HepG2 (cell line): ENCODE measurements around the gene VWA3A. TPM values are rescaled to one million over a fixed set of nuclear protein-coding genes. Genes with fewer than 3 reads are reported as not detected.

ENCODE experiments used
- BRCA1 ChIP-seq: sonication (generic); formaldehyde crosslinking; IDR thresholded peaks from 2 replicates; pipeline ENCODE4 v1.4.0; 2020; ENCODE audit warnings: missing genetic modification reagents
- FOXC1 ChIP-seq: sonication (generic); formaldehyde crosslinking; IDR thresholded peaks from 2 replicates; pipeline ENCODE4 v1.8.0; 2022; ENCODE audit warnings: mild to moderate bottlenecking, missing genetic modification reagents, borderline replicate concordance
- HDAC1 ChIP-seq: sonication (generic); formaldehyde crosslinking; IDR thresholded peaks from 2 replicates; pipeline ENCODE4 v1.5.1; 2020; ENCODE audit warnings: mild to moderate bottlenecking, missing genetic modification reagents
- HNRNPL ChIP-seq: fragments of 200-400 bp; formaldehyde crosslinking; IDR thresholded peaks from 2 replicates; pipeline ENCODE4 v1.6.1; 2017; ENCODE audit warnings: mild to moderate bottlenecking, low read depth, low read length
- HOXA3 ChIP-seq: sonication (generic); formaldehyde crosslinking; IDR thresholded peaks from 2 replicates; pipeline ENCODE4 v1.5.0; 2020; ENCODE audit warnings: missing genetic modification reagents
- HOXA5 ChIP-seq: sonication (generic); formaldehyde crosslinking; IDR thresholded peaks from 2 replicates; pipeline ENCODE4 v1.4.0; 2020; ENCODE audit warnings: missing genetic modification reagents
- IKZF4 ChIP-seq: sonication (generic); formaldehyde crosslinking; IDR thresholded peaks from 2 replicates; pipeline ENCODE4 v1.5.1; 2020; ENCODE audit warnings: borderline replicate concordance, mild to moderate bottlenecking, low read depth, missing genetic modification reagents; ENCODE audit errors: not compliant biosample characterization
- KDM1A ChIP-seq: IDR thresholded peaks from 2 replicates; pipeline ENCODE4 v1.6.1; 2016; ENCODE audit warnings: missing compliant biosample characterization
- MAF1 ChIP-seq: sonication (generic); formaldehyde crosslinking; IDR thresholded peaks from 2 replicates; pipeline ENCODE4 v1.5.0; 2020; ENCODE audit warnings: missing genetic modification reagents, borderline replicate concordance
- NFIB ChIP-seq: sonication (generic); formaldehyde crosslinking; IDR thresholded peaks from 2 replicates; pipeline ENCODE4 v1.9.0; 2021; ENCODE audit warnings: missing genetic modification reagents, mild to moderate bottlenecking, borderline replicate concordance
- PHF5A ChIP-seq: IDR thresholded peaks from one replicate; pipeline ENCODE4 v1.6.1; 2018; ENCODE audit warnings: low read depth, missing genetic modification reagents; ENCODE audit not compliant: unreplicated experiment
- SCMH1 ChIP-seq: sonication (generic); formaldehyde crosslinking; IDR thresholded peaks from 2 replicates; pipeline ENCODE4 v1.9.0; 2021; ENCODE audit warnings: missing genetic modification reagents, mild to moderate bottlenecking, borderline replicate concordance
- SMAD1 ChIP-seq: sonication (generic); formaldehyde crosslinking; IDR thresholded peaks from 2 replicates; pipeline ENCODE4 v1.4.0; 2020; ENCODE audit warnings: missing genetic modification reagents, low read depth, mild to moderate bottlenecking, borderline replicate concordance
- SUZ12 ChIP-seq: fragments of 150-350 bp; IDR thresholded peaks from 2 replicates; pipeline ENCODE4 v1.6.1; 2014; ENCODE audit warnings: low read depth, low read length
- TBL1XR1 ChIP-seq: fragments of 150-350 bp; IDR thresholded peaks from 2 replicates; pipeline ENCODE4 v1.6.1; 2014; ENCODE audit warnings: borderline replicate concordance, low read length; ENCODE audit not compliant: partially characterized antibody
- TOPORS ChIP-seq: sonication (generic); formaldehyde crosslinking; IDR thresholded peaks from 2 replicates; pipeline ENCODE4 v1.8.0; 2023; ENCODE audit warnings: mild to moderate bottlenecking, missing genetic modification reagents
- TSC22D2 ChIP-seq: sonication (generic); formaldehyde crosslinking; IDR thresholded peaks from 2 replicates; pipeline ENCODE4 v1.5.1; 2020; ENCODE audit warnings: missing genetic modification reagents, mild to moderate bottlenecking, borderline replicate concordance
- ZFP36L1 ChIP-seq: sonication (generic); formaldehyde crosslinking; IDR thresholded peaks from 2 replicates; pipeline ENCODE4 v1.8.0; 2022; ENCODE audit warnings: mild to moderate bottlenecking, missing genetic modification reagents, moderate library complexity
- ZNF205 ChIP-seq: IDR thresholded peaks from 2 replicates; pipeline ENCODE4 v1.6.1; 2018; ENCODE audit warnings: missing biosample characterization, missing genetic modification reagents
- ZNF350 ChIP-seq: sonication (generic); formaldehyde crosslinking; IDR thresholded peaks from 2 replicates; pipeline ENCODE4 v1.4.0; 2020; ENCODE audit warnings: mild to moderate bottlenecking, low read depth, missing genetic modification reagents, borderline replicate concordance
- ZNF7 ChIP-seq: IDR thresholded peaks from 2 replicates; pipeline ENCODE4 v1.6.1; 2016; ENCODE audit warnings: missing biosample characterization, missing genetic modification reagents
- ZNF839 ChIP-seq: sonication (generic); formaldehyde crosslinking; IDR thresholded peaks from 2 replicates; pipeline ENCODE4 v1.4.0; 2020; ENCODE audit warnings: missing genetic modification reagents, mild to moderate bottlenecking, borderline replicate concordance
- ZNF878 ChIP-seq: sonication (generic); formaldehyde crosslinking; IDR thresholded peaks from 2 replicates; pipeline ENCODE4 v1.8.1; 2023; ENCODE audit warnings: mild to moderate bottlenecking, missing genetic modification reagents, moderate library complexity
- polyA plus RNA-seq, 8 experiments: library from polyadenylated mRNA; depleted of rRNA in 3 of 8; stranded (reverse) in 7 of 8; unstranded in 1 of 8; fragments of >200 nt; fragmentation: Illumina TruSeq in 4 of 8; extraction: Trizol in 4 of 8; gene quantifications; 2 replicates each; pipeline versions ENCODE4 v1.2.1 to v1.2.3, GENCODE V29; 2011 to 2016; ENCODE audit warnings: low read depth in 4 of 8, missing spikeins in 1 of 8, mixed read lengths in 1 of 8; ENCODE audit not compliant: insufficient read depth in 1 of 8
- total RNA-seq, 5 experiments: library from RNA; depleted of rRNA; stranded (reverse); fragments of >200 nt; fragmentation: Illumina TruSeq; extraction: Trizol; gene quantifications; 2 replicates each; pipeline ENCODE4 v1.2.3, GENCODE V29; 2016; ENCODE audit warnings: low read depth in 1 of 5
- TF ChIP-seq, protein P1 (sequence below): sonication (generic); formaldehyde crosslinking; IDR thresholded peaks from 2 replicates; pipeline ENCODE4 v1.5.0; 2020; ENCODE audit warnings: mild to moderate bottlenecking, missing genetic modification reagents
- TF ChIP-seq, protein P2 (sequence below): sonication (generic); formaldehyde crosslinking; IDR thresholded peaks from 2 replicates; pipeline ENCODE4 v1.5.0; 2020; ENCODE audit warnings: missing genetic modification reagents
- TF ChIP-seq, protein P3 (sequence below): sonication (generic); formaldehyde crosslinking; IDR thresholded peaks from 2 replicates; pipeline ENCODE4 v1.4.0; 2020; ENCODE audit warnings: mild to moderate bottlenecking, missing genetic modification reagents
- TF ChIP-seq, protein P4 (sequence below): sonication (generic); formaldehyde crosslinking; conservative IDR thresholded peaks from 2 replicates; pipeline ENCODE4 v1.8.0; 2022; ENCODE audit warnings: low read depth, missing genetic modification reagents

VWA3A gene
- total and polyA plus RNA-seq, 2 of the 13 experiments (the other 11 are each of a cell fraction or from before 2014, with no cell fraction given): 0.03 to 0.07 TPM

DNA sequence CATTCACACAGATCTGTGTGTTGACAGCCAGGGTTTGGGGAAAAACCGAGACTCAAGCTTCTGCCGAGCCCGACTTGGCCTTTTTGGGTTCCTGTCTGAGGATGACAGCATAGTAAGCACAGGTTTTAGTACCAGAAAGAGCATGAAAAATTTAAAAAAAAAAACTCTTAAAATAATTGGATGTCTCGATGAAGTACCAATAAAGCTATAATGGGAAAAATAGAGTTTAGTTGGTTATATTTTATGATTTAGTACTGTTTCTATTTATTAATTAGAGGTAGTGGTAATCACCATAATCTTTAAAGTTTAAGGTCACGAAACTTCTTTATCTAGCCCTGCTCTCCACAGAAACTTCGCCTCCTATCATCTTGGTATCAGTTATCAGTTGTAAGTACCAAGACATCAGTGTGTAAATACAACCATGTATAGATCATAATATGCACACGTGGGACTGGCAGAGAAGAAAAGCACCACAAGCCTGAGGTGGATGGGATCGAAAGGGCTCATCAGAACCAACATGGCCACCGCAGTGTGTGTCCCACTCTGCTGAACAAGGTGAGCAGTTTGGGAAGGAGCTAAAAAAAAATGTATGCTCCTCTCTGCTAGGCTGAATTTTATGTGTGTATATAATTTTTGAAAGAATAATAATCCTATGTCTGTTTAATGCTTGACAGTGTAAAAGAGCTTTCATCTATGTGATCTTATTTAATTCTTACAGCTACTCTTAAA is 99.4 kb downstream of the VWA3A start (continued):
- TF ChIP-seq, protein P1, sequence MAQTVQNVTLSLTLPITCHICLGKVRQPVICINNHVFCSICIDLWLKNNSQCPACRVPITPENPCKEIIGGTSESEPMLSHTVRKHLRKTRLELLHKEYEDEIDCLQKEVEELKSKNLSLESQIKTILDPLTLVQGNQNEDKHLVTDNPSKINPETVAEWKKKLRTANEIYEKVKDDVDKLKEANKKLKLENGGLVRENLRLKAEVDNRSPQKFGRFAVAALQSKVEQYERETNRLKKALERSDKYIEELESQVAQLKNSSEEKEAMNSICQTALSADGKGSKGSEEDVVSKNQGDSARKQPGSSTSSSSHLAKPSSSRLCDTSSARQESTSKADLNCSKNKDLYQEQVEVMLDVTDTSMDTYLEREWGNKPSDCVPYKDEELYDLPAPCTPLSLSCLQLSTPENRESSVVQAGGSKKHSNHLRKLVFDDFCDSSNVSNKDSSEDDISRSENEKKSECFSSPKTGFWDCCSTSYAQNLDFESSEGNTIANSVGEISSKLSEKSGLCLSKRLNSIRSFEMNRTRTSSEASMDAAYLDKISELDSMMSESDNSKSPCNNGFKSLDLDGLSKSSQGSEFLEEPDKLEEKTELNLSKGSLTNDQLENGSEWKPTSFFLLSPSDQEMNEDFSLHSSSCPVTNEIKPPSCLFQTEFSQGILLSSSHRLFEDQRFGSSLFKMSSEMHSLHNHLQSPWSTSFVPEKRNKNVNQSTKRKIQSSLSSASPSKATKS: 0 out of 2 replicates have a peak, but pooled peaks have one; percentile 51
- TF ChIP-seq IKZF4 (CRISPR knock-in tag) (no peak), KDM1A (CRISPR knock-in tag) (no peak), TSC22D2 (CRISPR knock-in tag) (no peak), ZNF7 (CRISPR knock-in tag) (no peak), HNRNPL (no peak), SMAD1 (CRISPR knock-in tag) (no peak), BRCA1 (CRISPR knock-in tag) (0 out of 2 replicates have a peak, but pooled peaks have one; percentile 31), SCMH1 (no peak), ZNF839 (CRISPR knock-in tag) (no peak), ZNF350 (CRISPR knock-in tag) (no peak; the same call in 1 of the 2 replicates), SUZ12 (no peak), ZFP36L1 (CRISPR knock-in tag) (0 out of 2 replicates have a peak, but pooled peaks have one; percentile 22), FOXC1 (CRISPR knock-in tag) (no peak), HDAC1 (CRISPR knock-in tag) (no peak), MAF1 (CRISPR knock-in tag) (no peak), ZNF205 (no peak), HOXA3 (CRISPR knock-in tag) (no peak; the same call in 1 of the 2 replicates), NFIB (CRISPR knock-in tag) (no peak), TOPORS (CRISPR knock-in tag) (0 out of 2 replicates have a peak, but pooled peaks have one; percentile 27), ZNF878 (CRISPR knock-in tag) (no peak), PHF5A (peak; percentile 25), HOXA5 (CRISPR knock-in tag) (no peak; the same call in 1 of the 2 replicates), TBL1XR1 (no peak)
- TF ChIP-seq, protein P2, sequence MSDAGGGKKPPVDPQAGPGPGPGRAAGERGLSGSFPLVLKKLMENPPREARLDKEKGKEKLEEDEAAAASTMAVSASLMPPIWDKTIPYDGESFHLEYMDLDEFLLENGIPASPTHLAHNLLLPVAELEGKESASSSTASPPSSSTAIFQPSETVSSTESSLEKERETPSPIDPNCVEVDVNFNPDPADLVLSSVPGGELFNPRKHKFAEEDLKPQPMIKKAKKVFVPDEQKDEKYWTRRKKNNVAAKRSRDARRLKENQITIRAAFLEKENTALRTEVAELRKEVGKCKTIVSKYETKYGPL (CRISPR knock-in tag): no peak
- TF ChIP-seq, protein P3, sequence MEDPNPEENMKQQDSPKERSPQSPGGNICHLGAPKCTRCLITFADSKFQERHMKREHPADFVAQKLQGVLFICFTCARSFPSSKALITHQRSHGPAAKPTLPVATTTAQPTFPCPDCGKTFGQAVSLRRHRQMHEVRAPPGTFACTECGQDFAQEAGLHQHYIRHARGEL (CRISPR knock-in tag): no peak
- TF ChIP-seq, protein P4, sequence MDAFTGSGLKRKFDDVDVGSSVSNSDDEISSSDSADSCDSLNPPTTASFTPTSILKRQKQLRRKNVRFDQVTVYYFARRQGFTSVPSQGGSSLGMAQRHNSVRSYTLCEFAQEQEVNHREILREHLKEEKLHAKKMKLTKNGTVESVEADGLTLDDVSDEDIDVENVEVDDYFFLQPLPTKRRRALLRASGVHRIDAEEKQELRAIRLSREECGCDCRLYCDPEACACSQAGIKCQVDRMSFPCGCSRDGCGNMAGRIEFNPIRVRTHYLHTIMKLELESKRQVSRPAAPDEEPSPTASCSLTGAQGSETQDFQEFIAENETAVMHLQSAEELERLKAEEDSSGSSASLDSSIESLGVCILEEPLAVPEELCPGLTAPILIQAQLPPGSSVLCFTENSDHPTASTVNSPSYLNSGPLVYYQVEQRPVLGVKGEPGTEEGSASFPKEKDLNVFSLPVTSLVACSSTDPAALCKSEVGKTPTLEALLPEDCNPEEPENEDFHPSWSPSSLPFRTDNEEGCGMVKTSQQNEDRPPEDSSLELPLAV (CRISPR knock-in tag): no peak
